ENCODE measurements around the gene AP1S1. TPM values are rescaled to one million over a fixed set of nuclear protein-coding genes. Genes with fewer than 3 reads are reported as not detected.

The AP1S1 gene
- total RNA-seq, 2 donors from 2014 or later, result 14.9 to 18.9 TPM

GRCh38 chr7:101166909-101167644 lies 12.8 kb downstream of the AP1S1 start:
- ATAC-seq, result no peak
- intact Hi-C loops (cut with DNase I), result no loop called here
- no peak for DNase-seq

GRCh38 chr7:101167645-101168411 lies 13.6 kb downstream of the AP1S1 start:
- intact Hi-C loops (cut with DNase I), result no loop called here

GRCh38 chr7:101168412-101169049 lies 14.3 kb downstream of the AP1S1 start:
- ATAC-seq, result no peak
- no peak for DNase-seq
- intact Hi-C loops (cut with DNase I), result no loop called here

More at GRCh38 chr7:101167645-101168411, 13.6 kb downstream of the AP1S1 start:
- DNase-seq (no peak), ATAC-seq (no peak)

- DNase-seq (no peak), ATAC-seq (no peak)
- intact Hi-C loops (cut with DNase I), result no loop called here
Measured at GRCh38 chr7:101169110-101169837, 15.0 kb downstream of the AP1S1 start.

DNA sequence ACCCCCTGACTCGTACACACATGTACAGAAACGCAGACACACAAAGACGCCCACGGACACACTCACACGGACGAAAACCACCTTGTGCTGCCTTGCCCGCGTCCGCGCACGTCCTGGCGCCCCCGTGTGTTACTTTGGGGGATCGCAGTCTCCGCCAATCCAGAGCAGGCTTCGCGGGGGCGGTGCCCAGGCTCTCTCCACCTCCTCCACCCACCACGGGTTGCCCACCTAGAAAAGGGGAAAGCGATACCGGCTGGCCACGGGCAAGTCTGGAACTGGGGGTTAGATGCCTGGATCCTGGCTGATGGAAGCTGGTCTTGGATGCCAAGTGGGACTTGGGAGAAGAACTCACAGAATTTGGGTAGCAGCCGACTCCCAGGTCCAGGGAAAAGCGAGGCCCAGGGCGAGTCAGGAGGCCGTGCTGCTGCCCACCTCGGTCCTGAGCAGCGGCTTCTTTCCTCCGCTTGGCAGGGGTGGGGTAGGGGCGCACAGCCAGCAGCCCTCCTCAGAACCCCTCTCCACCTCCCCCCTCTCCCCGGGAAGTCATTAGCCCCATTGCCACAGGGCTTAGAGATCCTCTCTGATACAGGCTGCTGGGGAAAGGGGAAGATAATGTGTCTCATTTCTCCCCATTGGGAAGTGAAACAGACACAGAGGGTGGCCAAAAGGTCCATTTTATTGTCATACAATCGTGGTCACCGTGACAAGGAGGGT lies 15.7 kb downstream of the AP1S1 start:
- peak; percentile 80 for DNase-seq
- intact Hi-C loops (cut with DNase I), result loop anchor here in 1 of 2 donors (10.0 kb wide), 1 partner anchor 275 kb away; the partner anchor contains the start of gene ACHE
- ATAC-seq, result peak; percentile 38 to 41

DNA sequence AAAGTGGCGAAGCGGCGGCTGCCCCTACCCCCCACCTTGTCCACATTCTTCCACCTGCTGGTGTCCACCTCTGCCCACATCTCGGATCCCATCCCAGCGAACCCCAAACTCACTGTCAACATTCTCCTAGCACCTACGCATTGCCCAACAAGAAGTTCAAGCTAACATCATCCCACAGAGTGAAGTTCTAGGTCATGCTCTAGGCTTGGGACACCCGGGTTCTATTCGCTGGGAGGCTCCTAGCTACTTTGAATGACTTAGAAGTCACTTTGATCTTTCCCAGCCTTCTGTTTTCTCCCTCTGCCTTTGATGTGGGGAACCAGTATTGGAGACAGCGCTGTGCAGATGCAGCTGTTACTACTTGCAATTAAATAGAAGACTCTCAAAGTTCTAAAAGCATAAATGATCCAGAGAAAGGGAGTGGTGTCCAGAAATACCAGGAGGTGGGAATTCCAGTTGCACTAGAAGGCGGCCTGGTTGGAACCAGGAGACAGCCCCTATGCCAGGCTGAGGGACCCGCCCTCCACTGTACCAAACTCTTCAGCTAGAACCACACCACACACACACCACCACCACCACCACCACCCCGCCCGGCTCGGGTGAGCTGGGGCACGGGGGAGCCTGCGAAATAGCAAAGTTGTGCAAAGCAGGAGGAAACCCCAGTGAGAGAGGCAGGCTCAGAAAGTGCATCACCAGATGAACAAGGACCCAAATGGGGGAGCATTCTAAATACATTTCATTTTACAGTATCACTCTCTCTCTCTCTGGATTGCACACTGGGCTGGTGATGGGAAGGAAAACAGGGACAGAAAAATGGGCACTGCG lies 16.6 kb downstream of the AP1S1 start:
- intact Hi-C loops (cut with DNase I), result loop anchor here in 1 of 2 donors (10.0 kb wide), 1 partner anchor 276 kb away; the partner anchor contains the start of gene ACHE
- ATAC-seq, result no peak

DNA sequence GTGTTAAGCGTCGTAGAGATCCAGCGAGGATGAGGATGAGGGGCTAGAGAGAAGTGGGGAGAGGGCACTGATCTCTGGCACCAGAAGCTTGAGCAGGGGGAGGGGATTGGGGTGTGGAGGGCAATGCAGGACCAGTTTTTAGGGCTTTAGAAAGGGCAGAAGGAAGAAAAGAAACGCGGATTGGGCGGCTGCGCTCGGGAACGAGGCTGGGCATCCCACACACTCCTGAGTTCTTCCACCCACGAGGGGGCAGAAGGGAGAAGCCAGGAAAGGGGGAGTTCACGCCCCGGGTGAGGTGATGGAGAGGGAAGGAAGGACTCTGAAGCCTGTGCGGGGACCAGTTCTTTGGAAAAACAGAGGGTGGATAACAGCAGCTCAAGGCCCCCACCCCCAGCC lies 17.2 kb downstream of the AP1S1 start:
- DNase-seq, result no peak
- intact Hi-C loops (cut with DNase I), result loop anchor here in 1 of 2 donors (10.0 kb wide), 1 partner anchor 277 kb away; the partner anchor contains the start of gene ACHE
- ATAC-seq, result no peak

More for the DNA sequence above, 16.6 kb downstream of the AP1S1 start:
- DNase-seq, result no peak

GRCh38 chr7:101172005-101172853 lies 18.0 kb downstream of the AP1S1 start:
- DNase-seq (no peak), ATAC-seq (no peak)
- intact Hi-C loops (cut with DNase I), result loop anchor here in 1 of 2 donors (10.0 kb wide), 1 partner anchor 277 kb away; the partner anchor contains the start of gene ACHE

GRCh38 chr7:101172854-101173751 lies 18.8 kb downstream of the AP1S1 start:
- DNase-seq, result peak; percentile 84
- ATAC-seq, result peak; percentile 65 to 81
- intact Hi-C loops (cut with DNase I), result loop anchor here in 1 of 2 donors (10.0 kb wide), 1 partner anchor 278 kb away; the partner anchor contains the start of gene ACHE

GRCh38 chr7:101173752-101174244 lies 19.5 kb downstream of the AP1S1 start:
- ATAC-seq, result peak in 1 of 2 donors; percentile 54
- intact Hi-C loops (cut with DNase I), result loop anchor here in 1 of 2 donors (10.0 kb wide), 1 partner anchor 279 kb away; the partner anchor contains the start of gene ACHE

GRCh38 chr7:101174322-101174854 lies 20.1 kb downstream of the AP1S1 start:
- intact Hi-C loops (cut with DNase I), result loop anchor here in 1 of 2 donors (10.0 kb wide), 1 partner anchor 280 kb away; the partner anchor contains the start of gene ACHE
- DNase-seq (no peak), ATAC-seq (no peak)

More at GRCh38 chr7:101173752-101174244, 19.5 kb downstream of the AP1S1 start:
- no peak for DNase-seq

- ATAC-seq, result no peak
- no peak for DNase-seq
- intact Hi-C loops (cut with DNase I), result loop anchor here in 1 of 2 donors (10.0 kb wide), 1 partner anchor 281 kb away; the partner anchor contains the start of gene ACHE
Measured at GRCh38 chr7:101175664-101176063, 21.4 kb downstream of the AP1S1 start.

GRCh38 chr7:101177644-101178043 lies 23.4 kb downstream of the AP1S1 start:
- ATAC-seq, result no peak
- DNase-seq, result no peak
- intact Hi-C loops (cut with DNase I), result loop anchor here in 1 of 2 donors (10.0 kb wide), 1 partner anchor 283 kb away; the partner anchor contains the start of gene ACHE

DNA sequence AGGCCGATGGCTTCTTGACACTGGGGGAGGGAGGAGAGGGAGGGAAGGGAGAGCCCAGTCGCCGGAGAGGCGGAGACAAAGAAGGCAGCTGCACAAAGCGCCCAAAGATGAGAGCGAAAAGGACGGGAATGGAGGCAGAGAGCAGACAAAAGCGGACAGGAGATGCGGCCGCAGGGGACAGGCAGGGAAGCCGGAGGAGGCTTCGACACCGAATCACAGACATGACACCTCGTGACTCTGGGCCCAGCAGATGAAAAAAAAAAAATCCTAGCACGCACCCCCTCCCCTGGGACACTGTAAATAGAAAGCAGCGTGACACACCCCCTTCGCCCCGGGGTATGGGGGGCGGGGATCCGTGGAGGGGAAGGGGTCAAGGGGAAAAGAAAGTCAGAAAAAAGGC lies 24.8 kb downstream of the AP1S1 start:
- DNase-seq (no peak), ATAC-seq (no peak)
- intact Hi-C loops (cut with DNase I), result loop anchor here in 1 of 2 donors (10.0 kb wide), 1 partner anchor 284 kb away; the partner anchor contains the start of gene ACHE

All from left cardiac atrium (tissue), 4 donors.